T-helper 2 cell treated with Interferon-gamma antibody and Interleukin-4, amounts not matched to agents 5 μg/mL and 100 μg/mL, for 36 hours (primary cell): ENCODE measurements around the gene XXYLT1.

Source experiments
- DNase-seq: peaks from one replicate; pipeline ENCODE4 v3.0.0; 2021; ENCODE audit warnings: low spot score
- H3K27ac Mint-ChIP-seq: one replicate; pipeline ENCODE4 v1.8.0; 2021; ENCODE audit warnings: mild to moderate bottlenecking, mixed read lengths
- H3K27me3 Mint-ChIP-seq: one replicate; pipeline ENCODE4 v1.8.0; 2021; ENCODE audit warnings: low read depth, mixed read lengths
- H3K36me3 Mint-ChIP-seq: one replicate; pipeline ENCODE4 v1.8.0; 2021; ENCODE audit warnings: low read depth, mixed read lengths
- H3K4me1 Mint-ChIP-seq: one replicate; pipeline ENCODE4 v1.8.0; 2021; ENCODE audit warnings: low read depth, mixed read lengths
- H3K4me3 Mint-ChIP-seq: one replicate; pipeline ENCODE4 v1.8.0; 2022; ENCODE audit warnings: mild to moderate bottlenecking, moderate library complexity, mixed read lengths
- H3K9me3 Mint-ChIP-seq: one replicate; pipeline ENCODE4 v1.8.0; 2021; ENCODE audit warnings: mixed read lengths

Gene XXYLT1

GRCh38 chr3:195208183-195208582, 62.8 kb downstream of the XXYLT1 start:
- Mint-ChIP-seq H3K4me1 (no peaks in the 10 kb centered on the region), H3K27me3 (no peaks in the 10 kb centered on the region), H3K4me3 (no peak overlapping the region), H3K36me3 (no peaks in the 10 kb centered on the region), H3K9me3 (no peaks in the 10 kb centered on the region), H3K27ac (no peak overlapping the region)
- no peak for DNase-seq

- Mint-ChIP-seq H3K27ac (no peak overlapping the region), H3K4me1 (no peaks in the 10 kb centered on the region), H3K9me3 (no peaks in the 10 kb centered on the region), H3K27me3 (no peaks in the 10 kb centered on the region), H3K4me3 (no peak overlapping the region), H3K36me3 (no peaks in the 10 kb centered on the region)
- DNase-seq, result no peak
Measured at GRCh38 chr3:195207731-195208130, 63.2 kb downstream of the XXYLT1 start.

GRCh38 chr3:195207056-195207455, 63.9 kb downstream of the XXYLT1 start:
- Mint-ChIP-seq H3K27ac (no peak overlapping the region), H3K36me3 (no peaks in the 10 kb centered on the region), H3K27me3 (no peaks in the 10 kb centered on the region), H3K4me1 (no peaks in the 10 kb centered on the region), H3K4me3 (no peak overlapping the region), H3K9me3 (no peaks in the 10 kb centered on the region)
- DNase-seq, result no peak

DNA sequence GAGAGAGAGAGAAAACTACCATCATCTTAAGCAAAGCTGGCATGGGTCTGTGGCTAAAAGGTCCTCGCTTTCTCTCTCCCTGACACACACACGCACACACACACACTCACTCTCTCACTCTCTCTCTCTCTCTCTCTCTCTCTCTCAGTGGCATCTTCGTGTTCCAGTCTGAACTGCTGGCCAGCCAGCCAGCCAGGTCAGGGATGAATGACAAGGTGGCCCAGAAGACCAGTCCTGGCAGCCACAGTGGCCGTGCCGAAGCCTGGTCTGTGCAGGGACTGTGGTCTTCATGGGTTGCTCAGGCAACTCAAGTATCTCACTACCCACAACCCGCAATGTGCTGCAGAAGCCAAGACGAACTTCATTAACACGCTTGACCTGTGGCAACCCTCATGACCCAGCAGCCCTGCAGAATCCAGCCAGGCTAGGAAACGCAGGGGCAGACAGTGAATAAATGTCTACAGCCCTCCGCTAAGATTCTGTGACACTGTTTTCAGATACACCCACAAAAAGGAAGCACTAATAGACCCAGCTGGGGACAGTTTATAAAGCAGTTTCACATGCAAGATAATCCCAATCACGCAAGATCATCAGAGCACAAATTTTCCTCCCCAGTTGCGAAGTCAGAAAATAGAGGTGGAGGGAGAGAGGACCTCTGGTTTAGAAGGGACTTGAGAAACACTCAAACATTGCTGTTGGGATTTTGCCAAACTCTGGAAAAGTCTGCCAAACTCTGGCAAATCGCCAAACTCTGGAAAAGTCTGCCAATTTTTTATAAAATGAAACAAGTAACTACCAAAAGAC, 66.4 kb downstream of the XXYLT1 start:
- Mint-ChIP-seq H3K27me3 (no peaks in the 10 kb centered on the region), H3K27ac (no peak overlapping the region), H3K36me3 (no peaks in the 10 kb centered on the region), H3K9me3 (no peaks in the 10 kb centered on the region), H3K4me3 (no peak overlapping the region), H3K4me1 (no peaks in the 10 kb centered on the region)
- DNase-seq, result no peak

GRCh38 chr3:195203606-195204005, 67.4 kb downstream of the XXYLT1 start:
- Mint-ChIP-seq H3K4me3 (no peak overlapping the region), H3K4me1 (no peaks in the 10 kb centered on the region), H3K36me3 (no peaks in the 10 kb centered on the region), H3K27me3 (no peaks in the 10 kb centered on the region), H3K9me3 (no peaks in the 10 kb centered on the region), H3K27ac (no peak overlapping the region)
- DNase-seq, result no peak

- Mint-ChIP-seq H3K4me1 (no peaks in the 10 kb centered on the region), H3K4me3 (no peak overlapping the region), H3K36me3 (no peaks in the 10 kb centered on the region), H3K9me3 (no peaks in the 10 kb centered on the region), H3K27me3 (no peaks in the 10 kb centered on the region), H3K27ac (no peak overlapping the region)
- no peak for DNase-seq
Measured at GRCh38 chr3:195201295-195201694, 69.7 kb downstream of the XXYLT1 start.

DNA sequence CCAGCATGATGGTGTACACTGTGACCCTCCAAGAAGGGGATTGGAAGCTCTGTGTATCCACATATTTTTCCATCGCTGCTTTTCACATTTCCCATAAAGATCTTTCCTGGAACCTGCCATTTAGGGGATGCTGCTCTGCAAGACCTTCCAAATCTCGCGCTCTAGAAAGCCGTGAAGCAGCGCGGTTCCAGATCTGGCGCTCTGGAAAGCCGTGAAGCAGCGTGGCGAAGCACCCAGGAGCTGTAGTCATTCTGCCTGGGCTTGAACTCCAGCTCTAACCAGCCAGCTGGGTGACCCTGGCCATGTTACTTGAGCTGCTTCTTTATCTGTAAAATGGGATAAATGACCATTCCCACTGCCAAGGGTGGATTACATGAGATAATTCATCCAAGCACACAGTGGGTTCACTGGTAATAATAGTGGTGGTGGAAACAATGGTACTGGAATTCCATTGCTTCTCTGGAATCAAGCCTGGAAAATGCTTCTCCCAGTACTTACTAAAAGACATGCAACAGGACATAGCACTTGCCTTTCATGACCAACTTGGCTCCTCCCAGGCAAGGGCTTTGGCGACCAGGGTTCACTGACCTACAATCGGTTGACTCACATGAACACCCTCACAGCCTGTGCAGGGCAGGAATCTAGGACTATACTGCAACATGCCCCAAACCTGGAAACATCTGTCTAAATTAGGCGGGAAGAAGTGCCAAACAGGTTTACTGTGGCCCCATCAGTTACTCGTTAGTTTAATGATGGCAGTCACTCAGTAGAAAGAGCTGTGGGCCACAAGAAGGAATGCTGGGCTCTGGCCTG, 70.7 kb downstream of the XXYLT1 start:
- no peak for DNase-seq
- Mint-ChIP-seq H3K9me3 (no peaks in the 10 kb centered on the region), H3K4me1 (no peaks in the 10 kb centered on the region), H3K27me3 (no peaks in the 10 kb centered on the region), H3K4me3 (no peak overlapping the region), H3K27ac (no peak overlapping the region), H3K36me3 (no peaks in the 10 kb centered on the region)

GRCh38 chr3:195198426-195199346, 72.3 kb downstream of the XXYLT1 start:
- H3K4me3 Mint-ChIP-seq, result no peak overlapping the region
- H3K27ac Mint-ChIP-seq, result no peak overlapping the region
- DNase-seq, result no peak
- no peaks in the 10 kb centered on the region for H3K9me3 Mint-ChIP-seq
- H3K4me1 Mint-ChIP-seq, result peaks cover 3% of the 10 kb centered on the region
- no peaks in the 10 kb centered on the region for H3K36me3 Mint-ChIP-seq
- H3K27me3 Mint-ChIP-seq, result no peaks in the 10 kb centered on the region

DNA sequence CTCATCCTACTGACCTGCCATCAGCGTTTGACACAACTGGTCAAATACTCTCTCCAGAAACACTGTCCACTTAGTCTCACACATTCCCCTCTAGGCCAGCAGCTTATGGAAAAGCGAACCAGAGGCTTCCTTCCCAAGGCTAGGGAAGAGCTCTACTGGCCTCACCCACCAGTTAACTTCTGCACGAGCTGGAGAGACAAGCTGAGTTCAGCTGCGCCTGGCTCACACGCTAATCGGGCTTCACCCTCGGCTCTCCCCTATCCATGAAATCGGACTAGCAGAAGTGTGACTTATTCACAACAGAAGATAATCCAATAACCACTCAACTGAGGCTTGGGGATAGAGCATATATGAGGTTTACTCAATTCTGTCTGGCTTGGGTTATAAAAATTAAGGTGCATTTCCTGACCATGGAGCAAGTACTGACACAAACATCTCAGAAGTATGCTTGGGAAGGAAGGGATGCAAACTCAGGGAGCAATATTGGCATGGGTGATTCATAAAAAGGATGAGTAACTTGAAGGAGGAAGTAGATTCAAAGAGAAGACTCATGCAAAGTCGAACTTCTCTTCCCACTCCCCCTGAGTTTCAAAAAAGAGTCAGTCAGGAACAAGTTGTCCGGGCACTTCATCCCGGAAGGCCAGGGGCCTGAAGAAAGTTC, 73.1 kb downstream of the XXYLT1 start:
- H3K27me3 Mint-ChIP-seq, result no peaks in the 10 kb centered on the region
- H3K9me3 Mint-ChIP-seq, result no peaks in the 10 kb centered on the region
- no peaks in the 10 kb centered on the region for H3K36me3 Mint-ChIP-seq
- H3K4me3 Mint-ChIP-seq, result no peak overlapping the region
- DNase-seq, result no peak
- H3K27ac Mint-ChIP-seq, result no peak overlapping the region
- H3K4me1 Mint-ChIP-seq, result peaks cover 3% of the 10 kb centered on the region

DNA sequence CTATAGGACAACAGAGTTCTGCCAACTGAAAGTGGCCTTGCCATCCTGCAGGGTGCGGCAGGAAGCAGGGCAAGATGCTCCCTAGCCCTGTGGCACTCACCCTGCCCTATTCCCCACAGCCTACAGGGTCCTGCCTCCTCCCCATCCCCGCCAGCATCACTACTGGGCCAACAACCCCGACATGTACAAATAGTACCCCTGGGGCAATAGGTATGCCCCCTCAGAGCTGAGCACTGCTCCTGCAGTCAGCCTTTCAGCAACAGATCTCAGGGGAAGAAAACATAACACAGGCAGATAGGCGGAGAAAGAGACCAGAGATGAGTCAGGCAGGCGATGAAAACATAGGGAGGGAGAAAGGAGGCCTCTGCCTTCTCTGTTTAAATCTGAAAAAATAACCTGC, 74.7 kb downstream of the XXYLT1 start:
- Mint-ChIP-seq H3K36me3 (peaks cover 5% of the 10 kb centered on the region), H3K27ac (no peak overlapping the region), H3K4me1 (peaks cover 3% of the 10 kb centered on the region), H3K4me3 (no peak overlapping the region), H3K9me3 (peaks cover 12% of the 10 kb centered on the region), H3K27me3 (no peaks in the 10 kb centered on the region)
- DNase-seq, result no peak

GRCh38 chr3:195195321-195196209, 75.4 kb downstream of the XXYLT1 start:
- Mint-ChIP-seq H3K4me3 (no peak overlapping the region), H3K27ac (no peak overlapping the region)

DNA sequence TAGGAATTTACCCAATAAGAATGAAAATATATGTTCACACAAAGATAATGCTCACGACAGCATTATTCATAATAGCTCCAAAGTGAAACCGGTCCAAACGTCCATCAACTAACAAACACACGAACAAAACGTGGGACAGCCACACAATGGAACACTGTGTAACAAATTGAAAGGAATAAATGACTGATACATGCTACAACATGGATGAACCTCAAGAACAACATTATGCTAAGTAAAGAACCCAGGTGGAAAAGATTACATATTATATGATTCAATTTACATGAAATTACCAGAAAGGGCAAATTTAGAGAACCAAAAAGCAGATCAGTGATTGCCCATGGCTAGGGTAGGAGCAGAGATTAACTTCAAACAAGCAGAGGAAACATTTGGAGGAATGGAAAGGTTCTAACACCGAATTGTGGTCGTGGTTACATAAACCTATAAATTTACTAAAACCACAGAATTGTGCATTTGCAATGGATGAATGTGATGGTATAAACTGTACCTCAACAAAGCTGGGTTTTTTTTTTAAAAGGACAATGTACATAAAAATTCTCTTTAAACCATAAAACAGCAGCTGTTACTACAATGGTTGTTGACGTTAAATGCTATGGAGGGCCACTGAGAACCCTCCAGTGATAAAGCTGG, 76.3 kb downstream of the XXYLT1 start:
- peaks cover 15% of the 10 kb centered on the region for H3K9me3 Mint-ChIP-seq

More at GRCh38 chr3:195195321-195196209, 75.4 kb downstream of the XXYLT1 start:
- no peak for DNase-seq
- Mint-ChIP-seq H3K9me3 (peaks cover 15% of the 10 kb centered on the region), H3K4me1 (peaks cover 3% of the 10 kb centered on the region), H3K27me3 (no peaks in the 10 kb centered on the region), H3K36me3 (peaks cover 5% of the 10 kb centered on the region)

More for the DNA sequence above, 76.3 kb downstream of the XXYLT1 start:
- no peak for DNase-seq
- H3K27me3 Mint-ChIP-seq, result no peaks in the 10 kb centered on the region
- H3K27ac Mint-ChIP-seq, result no peak overlapping the region
- no peak overlapping the region for H3K4me3 Mint-ChIP-seq
- peaks cover 5% of the 10 kb centered on the region for H3K36me3 Mint-ChIP-seq
- H3K4me1 Mint-ChIP-seq, result peaks cover 3% of the 10 kb centered on the region
